Lung (tissue), 12 donors: ENCODE results near the gene GTF2F2. TPM values are rescaled to one million over a fixed set of nuclear protein-coding genes. Genes with fewer than 3 reads are reported as not detected.

Experiments
- ATAC-seq: fragments of 200-7000 bp; cut with Tn5 transposase; one replicate; pipeline ENCODE4 v1.9.1; 2020; ENCODE audit warnings: moderate number of reproducible peaks; ENCODE audit not compliant: insufficient read depth, low FRiP score
- DNase-seq, 3 donors: peaks; one replicate each; pipeline ENCODE4 v3.0.0-alpha.2; 2013 to 2017
- H3K27ac ChIP-seq, 2 donors: one replicate each; pipeline ENCODE4 v1.5.1; 2013; ENCODE audit warnings: mild to moderate bottlenecking in 2 of 2, moderate library complexity in 2 of 2, control low read depth in 1 of 2, inconsistent platforms in 1 of 2, low read depth in 1 of 2, low read length in 1 of 2
- H3K27me3 ChIP-seq, 3 donors: one replicate each; pipeline ENCODE4 v1.5.1; 2013; ENCODE audit warnings: low read length in 2 of 3; ENCODE audit not compliant: control insufficient read depth in 3 of 3, insufficient read depth in 3 of 3
- H3K36me3 ChIP-seq, 4 donors: one replicate each; pipeline ENCODE4 v1.5.1; 2013; ENCODE audit warnings: low read length in 4 of 4, mild to moderate bottlenecking in 1 of 4, moderate library complexity in 1 of 4; ENCODE audit not compliant: control insufficient read depth in 4 of 4, insufficient read depth in 4 of 4
- H3K4me1 ChIP-seq, 5 donors: one replicate each; pipeline ENCODE4 v1.5.1; 2013; ENCODE audit warnings: low read length in 5 of 5, mild to moderate bottlenecking in 2 of 5, moderate library complexity in 1 of 5; ENCODE audit not compliant: control insufficient read depth in 5 of 5, insufficient read depth in 5 of 5
- H3K4me3 ChIP-seq: one replicate; pipeline ENCODE4 v1.5.1; 2013; ENCODE audit warnings: mild to moderate bottlenecking, control low read depth, moderate library complexity
- H3K9ac ChIP-seq, 2 donors: one replicate each; pipeline ENCODE4 v1.5.1; 2013; ENCODE audit warnings: low read length in 2 of 2, control low read depth in 1 of 2; ENCODE audit not compliant: insufficient read depth in 1 of 2
- H3K9me3 ChIP-seq, 4 donors: one replicate each; pipeline ENCODE4 v1.5.1; 2013; ENCODE audit warnings: low read length in 3 of 4, mild to moderate bottlenecking in 1 of 4, moderate library complexity in 1 of 4; ENCODE audit not compliant: control insufficient read depth in 4 of 4, insufficient read depth in 3 of 4
- WGBS, 2 donors: extraction: QIAGEN DNeasy Blood & Tissue Kit; methylation state at CpG; one replicate each; pipeline ENCODE4 v1.1.7; 2013; 5-methylcytosine and 5-hydroxymethylcytosine counted together
- polyA plus RNA-seq, 2 donors: library from polyadenylated mRNA; stranded (reverse); fragments of 200-250 nt; gene quantifications; one replicate each; pipeline ENCODE4 v1.2.1, GENCODE V29; 2013
- total RNA-seq, 2 donors: library from RNA; depleted of rRNA in 1 of 2; stranded (reverse); fragments of >200 nt in 1 of 2; gene quantifications; one replicate each; pipeline ENCODE4 v1.2.1, GENCODE V29; 2014 to 2021
- TF ChIP-seq, protein P1 (sequence below): IDR thresholded peaks from 2 replicates; pipeline ENCODE4 v1.5.1; 2012; ENCODE audit warnings: mild to moderate bottlenecking; ENCODE audit errors: control extremely low read depth, extremely low read depth
- donor health status: control.
- donor health status: control.
- donor health status: Bipolar disorder and iron deficiency.
- donor health status: healthy.
- donor health status: DM: yes; HTN: yes; CAD: no.

The GTF2F2 gene
- total and polyA plus RNA-seq, 4 donors = 13.7 to 21.3 (median 14.3) TPM

DNA sequence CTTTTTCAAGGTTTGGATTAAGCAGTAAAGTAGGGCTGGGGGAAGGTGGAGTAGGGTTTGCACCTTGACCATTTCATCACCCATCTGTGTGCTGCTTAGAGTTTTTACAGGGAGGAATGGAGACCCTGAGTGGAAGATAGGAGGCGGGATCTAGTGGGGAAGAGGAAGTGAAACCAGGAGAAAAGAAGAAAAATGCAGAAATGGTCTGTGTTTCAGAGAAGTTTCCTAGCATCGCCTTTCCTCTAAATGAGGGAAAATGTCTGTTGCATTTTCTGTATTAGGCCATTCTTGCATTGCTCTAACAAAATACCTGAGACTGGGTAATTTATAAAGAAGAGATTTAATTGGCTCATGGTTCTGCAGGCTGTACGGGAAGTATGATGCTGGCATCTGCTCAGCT lies 156.6 kb downstream of the GTF2F2 start:
- ATAC-seq (no peak), DNase-seq (no peak)
- H3K27ac ChIP-seq = no peak overlapping the region
- 73 to 88% methylated on average over 3 of the region's 3 CpGs for WGBS, 2 donors
- H3K9me3 ChIP-seq = no peaks in the 10 kb centered on the region
- no peak overlapping the region for H3K9ac ChIP-seq
- no peaks in the 10 kb centered on the region for H3K27me3 ChIP-seq
- peaks cover 0 to 5% (median 1%) of the 10 kb centered on the region in 4 donors for H3K36me3 ChIP-seq
- H3K4me1 ChIP-seq = peaks cover 0 to 8% (median 0%) of the 10 kb centered on the region in 5 donors
- H3K4me3 ChIP-seq = no peak overlapping the region
- TF ChIP-seq, protein P1, sequence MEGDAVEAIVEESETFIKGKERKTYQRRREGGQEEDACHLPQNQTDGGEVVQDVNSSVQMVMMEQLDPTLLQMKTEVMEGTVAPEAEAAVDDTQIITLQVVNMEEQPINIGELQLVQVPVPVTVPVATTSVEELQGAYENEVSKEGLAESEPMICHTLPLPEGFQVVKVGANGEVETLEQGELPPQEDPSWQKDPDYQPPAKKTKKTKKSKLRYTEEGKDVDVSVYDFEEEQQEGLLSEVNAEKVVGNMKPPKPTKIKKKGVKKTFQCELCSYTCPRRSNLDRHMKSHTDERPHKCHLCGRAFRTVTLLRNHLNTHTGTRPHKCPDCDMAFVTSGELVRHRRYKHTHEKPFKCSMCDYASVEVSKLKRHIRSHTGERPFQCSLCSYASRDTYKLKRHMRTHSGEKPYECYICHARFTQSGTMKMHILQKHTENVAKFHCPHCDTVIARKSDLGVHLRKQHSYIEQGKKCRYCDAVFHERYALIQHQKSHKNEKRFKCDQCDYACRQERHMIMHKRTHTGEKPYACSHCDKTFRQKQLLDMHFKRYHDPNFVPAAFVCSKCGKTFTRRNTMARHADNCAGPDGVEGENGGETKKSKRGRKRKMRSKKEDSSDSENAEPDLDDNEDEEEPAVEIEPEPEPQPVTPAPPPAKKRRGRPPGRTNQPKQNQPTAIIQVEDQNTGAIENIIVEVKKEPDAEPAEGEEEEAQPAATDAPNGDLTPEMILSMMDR = no peak

- Histone ChIP-seq H3K36me3 (peaks cover 0 to 5% (median 1%) of the 10 kb centered on the region in 4 donors), H3K9me3 (no peaks in the 10 kb centered on the region), H3K27me3 (no peaks in the 10 kb centered on the region), H3K4me1 (peaks cover 0 to 8% (median 0%) of the 10 kb centered on the region in 5 donors), H3K4me3 (no peak overlapping the region), H3K27ac (no peak overlapping the region), H3K9ac (no peak overlapping the region)
- TF ChIP-seq, protein P1 = no peak
- WGBS, 2 donors = 64 to 85% methylated on average over 3 of the region's 3 CpGs
- DNase-seq (peak in 2 of 3 donors; percentile 33 to 50), ATAC-seq (no peak)
Measured at GRCh38 chr13:45278096-45278645, 157.9 kb downstream of the GTF2F2 start.

GRCh38 chr13:45280011-45280410 lies 159.7 kb downstream of the GTF2F2 start:
- 81 to 83% methylated on average over 7 of the region's 7 CpGs for WGBS, 2 donors

More at GRCh38 chr13:45280011-45280410, 159.7 kb downstream of the GTF2F2 start:
- Histone ChIP-seq H3K4me1 (peaks cover 0 to 8% (median 0%) of the 10 kb centered on the region in 5 donors), H3K4me3 (no peak overlapping the region), H3K36me3 (peaks cover 0 to 7% (median 3%) of the 10 kb centered on the region in 4 donors), H3K27ac (no peak overlapping the region), H3K9me3 (no peaks in the 10 kb centered on the region), H3K27me3 (no peaks in the 10 kb centered on the region), H3K9ac (no peak overlapping the region)
- ATAC-seq = no peak
- TF ChIP-seq, protein P1 = no peak
- no peak for DNase-seq
